WTC11 (cell line): ENCODE results near the gene RAPGEF1.

Experiments used
- ATF2 ChIP-seq: sonication (generic); formaldehyde crosslinking; IDR thresholded peaks from 2 replicates; pipeline ENCODE4 v1.8.1; 2022; ENCODE audit warnings: low read depth, missing genetic modification reagents, borderline replicate concordance
- CDX4 ChIP-seq: fragments of 250-450 bp; sonication (Bioruptor Pico); IDR thresholded peaks from 2 replicates; pipeline ENCODE4 v1.9.0; 2021; ENCODE audit warnings: moderate library complexity, mild to moderate bottlenecking, inconsistent platforms, borderline replicate concordance
- CTCF ChIP-seq: fragments of 200-600 bp; IDR thresholded peaks from 2 replicates; pipeline ENCODE4 v1.8.0; 2022; ENCODE audit warnings: antibody characterized with exemption
- GABPB1 ChIP-seq: sonication (generic); formaldehyde crosslinking; IDR thresholded peaks from 2 replicates; pipeline ENCODE4 v1.8.1; 2023; ENCODE audit warnings: mild to moderate bottlenecking, missing genetic modification reagents
- KAT7 ChIP-seq: sonication (generic); formaldehyde crosslinking; IDR thresholded peaks from 2 replicates; pipeline ENCODE4 v1.8.1; 2023; ENCODE audit warnings: missing genetic modification reagents, mild to moderate bottlenecking, borderline replicate concordance
- NR3C1 ChIP-seq: sonication (generic); formaldehyde crosslinking; conservative IDR thresholded peaks from 2 replicates; pipeline ENCODE4 v1.8.1; 2023; ENCODE audit warnings: low read depth, mild to moderate bottlenecking, missing genetic modification reagents
- ZNF317 ChIP-seq: sonication (generic); formaldehyde crosslinking; IDR thresholded peaks from 2 replicates; pipeline ENCODE4 v1.8.1; 2023; ENCODE audit warnings: low read depth, mild to moderate bottlenecking, moderate library complexity, missing genetic modification reagents, borderline replicate concordance
- TF ChIP-seq, protein P1 (sequence below): sonication (generic); formaldehyde crosslinking; IDR thresholded peaks from 2 replicates; pipeline ENCODE4 v1.8.0; 2022; ENCODE audit warnings: mild to moderate bottlenecking, missing genetic modification reagents
- TF ChIP-seq, protein P2 (sequence below): sonication (generic); formaldehyde crosslinking; IDR thresholded peaks from 2 replicates; pipeline ENCODE4 v1.8.0; 2022; ENCODE audit warnings: mild to moderate bottlenecking, missing genetic modification reagents

GRCh38 chr9:131614340-131614915 lies 125.4 kb downstream of the RAPGEF1 start:
- TF ChIP-seq CTCF (no peak), ZNF317 (CRISPR knock-in tag) (no peak), ATF2 (CRISPR knock-in tag) (no peak), NR3C1 (CRISPR knock-in tag) (no peak), GABPB1 (no peak), CDX4 (CRISPR knock-in tag) (no peak), KAT7 (no peak)
- TF ChIP-seq, protein P1, sequence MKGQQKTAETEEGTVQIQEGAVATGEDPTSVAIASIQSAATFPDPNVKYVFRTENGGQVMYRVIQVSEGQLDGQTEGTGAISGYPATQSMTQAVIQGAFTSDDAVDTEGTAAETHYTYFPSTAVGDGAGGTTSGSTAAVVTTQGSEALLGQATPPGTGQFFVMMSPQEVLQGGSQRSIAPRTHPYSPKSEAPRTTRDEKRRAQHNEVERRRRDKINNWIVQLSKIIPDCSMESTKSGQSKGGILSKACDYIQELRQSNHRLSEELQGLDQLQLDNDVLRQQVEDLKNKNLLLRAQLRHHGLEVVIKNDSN: no peak
- TF ChIP-seq, protein P2, sequence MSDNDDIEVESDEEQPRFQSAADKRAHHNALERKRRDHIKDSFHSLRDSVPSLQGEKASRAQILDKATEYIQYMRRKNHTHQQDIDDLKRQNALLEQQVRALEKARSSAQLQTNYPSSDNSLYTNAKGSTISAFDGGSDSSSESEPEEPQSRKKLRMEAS (CRISPR knock-in tag): no peak
